Glutamatergic neuron (in vitro differentiated cells): ENCODE data around the gene KRTAP9-7. TPM values are rescaled to one million over a fixed set of nuclear protein-coding genes. Genes with fewer than 3 reads are reported as not detected.

Source experiments
- DNase-seq: peaks from one replicate; pipeline ENCODE4 v3.0.0; 2022
- H3K27ac Mint-ChIP-seq: one replicate; pipeline ENCODE4 v1.8.0; 2020; ENCODE audit warnings: mild to moderate bottlenecking, mixed read lengths, inconsistent platforms; ENCODE audit not compliant: unreplicated experiment
- H3K27me3 Mint-ChIP-seq: one replicate; pipeline ENCODE4 v1.8.0; 2020; ENCODE audit warnings: mild to moderate bottlenecking, moderate library complexity, mixed read lengths, inconsistent platforms; ENCODE audit not compliant: unreplicated experiment
- H3K36me3 Mint-ChIP-seq: one replicate; pipeline ENCODE4 v1.8.0; 2020; ENCODE audit warnings: mild to moderate bottlenecking, mixed read lengths, inconsistent platforms; ENCODE audit not compliant: unreplicated experiment
- H3K4me1 Mint-ChIP-seq: one replicate; pipeline ENCODE4 v1.8.0; 2020; ENCODE audit warnings: mild to moderate bottlenecking, low read depth, mixed read lengths, inconsistent platforms; ENCODE audit not compliant: unreplicated experiment
- H3K4me3 Mint-ChIP-seq: one replicate; pipeline ENCODE4 v1.8.0; 2020; ENCODE audit warnings: mild to moderate bottlenecking, mixed read lengths, inconsistent platforms; ENCODE audit not compliant: unreplicated experiment
- H3K9me3 Mint-ChIP-seq: one replicate; pipeline ENCODE4 v1.8.0; 2020; ENCODE audit warnings: mild to moderate bottlenecking, moderate library complexity, mixed read lengths, inconsistent platforms; ENCODE audit not compliant: unreplicated experiment
- CTCF ChIP-seq: fragments of 200-600 bp; sonication (generic); IDR thresholded peaks from one replicate; pipeline ENCODE4 v1.5.0; 2021; ENCODE audit not compliant: partially characterized antibody, unreplicated experiment
- total RNA-seq: library from RNA; stranded (reverse); fragmentation: NEBNext Ultra II Directional; extraction: Animal tissue kit (Norgen Biotek cat#: 25700); gene quantifications from one replicate; pipeline ENCODE4 v1.2.1, GENCODE V29; 2021; ENCODE audit not compliant: unreplicated experiment

Gene KRTAP9-7
- total RNA-seq, 1 donor from 2014 or later: not detected

DNA sequence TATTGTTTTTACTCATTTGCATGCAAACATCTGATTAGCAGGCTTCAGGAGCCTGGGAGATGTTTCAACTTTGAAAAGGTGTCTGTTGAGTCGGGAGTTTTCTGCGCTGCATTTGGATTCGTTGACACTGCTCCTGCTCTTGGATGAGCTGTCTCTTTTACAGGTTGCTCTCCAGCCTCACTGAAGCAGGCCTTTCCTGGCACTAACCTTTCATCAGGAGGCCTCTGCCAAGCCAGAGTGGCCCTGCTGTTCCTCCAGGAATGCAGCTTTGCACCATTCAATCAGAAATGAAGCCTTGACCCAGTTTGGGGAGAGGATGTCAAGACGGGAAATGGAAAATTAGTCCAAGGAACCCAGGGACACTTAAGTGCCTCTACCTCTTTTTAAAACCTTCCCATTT is 27.5 kb downstream of the KRTAP9-7 start:
- Mint-ChIP-seq H3K27ac (no peak overlapping the region), H3K4me1 (peaks cover 3% of the 10 kb centered on the region), H3K9me3 (peaks cover 5% of the 10 kb centered on the region), H3K4me3 (no peak overlapping the region), H3K27me3 (peaks cover 8% of the 10 kb centered on the region), H3K36me3 (peaks cover 4% of the 10 kb centered on the region)
- no peak for DNase-seq
- no peak for TF ChIP-seq CTCF

DNA sequence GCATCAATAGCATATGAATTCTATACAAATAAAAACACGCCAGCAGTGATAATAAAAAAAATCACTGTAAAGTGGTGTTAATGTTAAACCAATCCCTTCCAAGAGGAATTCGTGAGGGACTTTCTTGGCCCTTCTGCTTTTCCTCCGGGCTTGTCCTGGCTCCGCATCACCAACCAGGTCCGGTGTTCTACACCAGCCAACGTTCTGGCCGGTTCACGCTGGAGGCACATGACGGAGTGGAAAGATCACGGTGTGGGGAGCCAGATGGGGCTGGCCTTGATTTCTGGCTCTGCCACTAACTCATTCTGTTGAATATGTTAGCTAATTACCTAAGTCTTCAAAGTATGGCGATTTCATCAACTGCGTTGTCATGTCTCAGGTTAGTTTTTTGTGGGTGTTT is 28.6 kb downstream of the KRTAP9-7 start:
- H3K9me3 Mint-ChIP-seq: peaks cover 9% of the 10 kb centered on the region
- TF ChIP-seq CTCF: no peak
- H3K27ac Mint-ChIP-seq: no peak overlapping the region
- H3K4me1 Mint-ChIP-seq: peaks cover 8% of the 10 kb centered on the region
- H3K27me3 Mint-ChIP-seq: peaks cover 12% of the 10 kb centered on the region
- H3K36me3 Mint-ChIP-seq: peaks cover 6% of the 10 kb centered on the region
- no peak for DNase-seq
- no peak overlapping the region for H3K4me3 Mint-ChIP-seq

GRCh38 chr17:41307647-41308046 is 32.1 kb downstream of the KRTAP9-7 start:
- Mint-ChIP-seq H3K27ac (no peak overlapping the region), H3K9me3 (peaks cover 10% of the 10 kb centered on the region), H3K27me3 (peaks cover 10% of the 10 kb centered on the region), H3K4me3 (no peak overlapping the region), H3K36me3 (peaks cover 6% of the 10 kb centered on the region), H3K4me1 (peaks cover 8% of the 10 kb centered on the region)
- no peak for TF ChIP-seq CTCF
- no peak for DNase-seq

DNA sequence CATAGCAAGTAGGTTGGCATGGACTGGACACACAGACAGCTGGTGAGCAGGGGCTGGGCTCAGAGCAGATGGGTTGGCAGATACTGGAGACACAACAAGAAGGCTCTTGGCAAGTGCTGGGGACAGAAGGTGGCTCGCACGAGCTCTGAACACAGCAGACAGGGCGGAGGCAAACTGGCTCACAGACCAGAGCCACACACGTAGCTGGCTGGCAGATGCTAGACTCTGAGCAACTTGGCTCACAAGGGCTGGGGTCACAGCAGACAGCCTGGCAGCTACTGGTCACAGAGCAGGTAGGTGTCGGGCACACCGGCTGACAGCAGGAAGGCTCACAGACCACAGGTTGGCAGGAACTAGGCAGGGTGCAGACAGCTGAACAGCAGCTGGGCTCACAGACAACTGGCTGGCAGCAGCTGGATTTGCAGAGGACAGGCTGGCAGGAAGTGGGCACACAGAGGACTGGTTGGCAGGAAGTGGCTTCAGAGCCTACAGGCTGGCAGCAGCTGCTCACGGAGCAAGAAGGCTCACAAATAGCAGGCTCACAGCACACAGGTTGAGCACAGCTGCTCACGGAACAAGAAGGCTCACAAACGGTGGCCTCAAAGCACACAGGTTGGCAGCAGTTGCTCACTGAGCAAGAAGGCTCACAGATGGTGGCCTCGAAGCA is 32.9 kb downstream of the KRTAP9-7 start:
- Mint-ChIP-seq H3K36me3 (peaks cover 6% of the 10 kb centered on the region), H3K4me3 (no peak overlapping the region), H3K27ac (peak overlapping the region; percentile 46), H3K27me3 (peaks cover 11% of the 10 kb centered on the region), H3K9me3 (peaks cover 11% of the 10 kb centered on the region), H3K4me1 (peaks cover 8% of the 10 kb centered on the region)
- TF ChIP-seq CTCF: no peak
- no peak for DNase-seq

- Mint-ChIP-seq H3K27me3 (peaks cover 12% of the 10 kb centered on the region), H3K4me1 (peaks cover 8% of the 10 kb centered on the region), H3K4me3 (no peak within 1 kb of the TSS), H3K27ac (peak within 1 kb of the TSS; percentile 46), H3K36me3 (peaks cover 6% of the 10 kb centered on the region), H3K9me3 (peaks cover 11% of the 10 kb centered on the region)
- no peak for DNase-seq
- TF ChIP-seq CTCF: no peak
Measured at GRCh38 chr17:41308918-41309359, 33.4 kb downstream of the KRTAP9-7 start, which contains the start of gene KRTAP16-1. KRTAP16-1 (minus strand) TSS chr17:41309309; CDS start chr17:41309253, 56 bp downstream.
